ENCODE measurements around the gene IGSF1.

GRCh38 chrX:131257367-131257766, 31.7 kb downstream of the IGSF1 start:
- TF ChIP-seq, protein P1, sequence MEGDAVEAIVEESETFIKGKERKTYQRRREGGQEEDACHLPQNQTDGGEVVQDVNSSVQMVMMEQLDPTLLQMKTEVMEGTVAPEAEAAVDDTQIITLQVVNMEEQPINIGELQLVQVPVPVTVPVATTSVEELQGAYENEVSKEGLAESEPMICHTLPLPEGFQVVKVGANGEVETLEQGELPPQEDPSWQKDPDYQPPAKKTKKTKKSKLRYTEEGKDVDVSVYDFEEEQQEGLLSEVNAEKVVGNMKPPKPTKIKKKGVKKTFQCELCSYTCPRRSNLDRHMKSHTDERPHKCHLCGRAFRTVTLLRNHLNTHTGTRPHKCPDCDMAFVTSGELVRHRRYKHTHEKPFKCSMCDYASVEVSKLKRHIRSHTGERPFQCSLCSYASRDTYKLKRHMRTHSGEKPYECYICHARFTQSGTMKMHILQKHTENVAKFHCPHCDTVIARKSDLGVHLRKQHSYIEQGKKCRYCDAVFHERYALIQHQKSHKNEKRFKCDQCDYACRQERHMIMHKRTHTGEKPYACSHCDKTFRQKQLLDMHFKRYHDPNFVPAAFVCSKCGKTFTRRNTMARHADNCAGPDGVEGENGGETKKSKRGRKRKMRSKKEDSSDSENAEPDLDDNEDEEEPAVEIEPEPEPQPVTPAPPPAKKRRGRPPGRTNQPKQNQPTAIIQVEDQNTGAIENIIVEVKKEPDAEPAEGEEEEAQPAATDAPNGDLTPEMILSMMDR (IDR thresholded peaks at IDR 0.05; ENCODE audit: low read length): no peak
- no peak for TF ChIP-seq EZH2 (optimal IDR thresholded peaks at IDR 0.05; ENCODE audit: low read depth, low read length)

Measured in MM.1S (cell line).